HCT116 (cell line): ENCODE data around the gene TGFBR3.

ENCODE experiments used
- CBX3 ChIP-seq: IDR thresholded peaks from 2 replicates; pipeline ENCODE4 v1.6.1; 2012; ENCODE audit warnings: low read depth
- CEBPB ChIP-seq: IDR thresholded peaks from 2 replicates; pipeline ENCODE4 v1.6.1; 2012; ENCODE audit warnings: low read depth
- EZH2 ChIP-seq: fragments of 200-600 bp; sonication (generic); IDR thresholded peaks from 2 replicates; pipeline ENCODE4 v1.6.1; 2017; ENCODE audit warnings: antibody characterized with exemption, mixed run types
- FOSL1 ChIP-seq: IDR thresholded peaks from 2 replicates; pipeline ENCODE4 v1.6.1; 2012; ENCODE audit warnings: low read depth
- POLR2A ChIP-seq: IDR thresholded peaks from 2 replicates; pipeline ENCODE4 v1.7.0; 2011; ENCODE audit warnings: borderline replicate concordance; ENCODE audit not compliant: insufficient read depth, insufficient read length; ENCODE audit errors: extremely low read depth
- POLR2AphosphoS5 ChIP-seq: IDR thresholded peaks from 2 replicates; pipeline ENCODE4 v1.6.1; 2011; ENCODE audit warnings: mild to moderate bottlenecking, low read depth, low read length, moderate library complexity
- RAD21 ChIP-seq: IDR thresholded peaks from 2 replicates; pipeline ENCODE4 v1.6.1; 2012; ENCODE audit warnings: low read depth, mild to moderate bottlenecking
- TCF7L2 ChIP-seq: IDR thresholded peaks from 2 replicates; pipeline ENCODE4 v1.7.0; 2011; ENCODE audit warnings: borderline replicate concordance, inconsistent platforms; ENCODE audit not compliant: insufficient read depth, insufficient read length; ENCODE audit errors: extremely low read depth
- ZFX ChIP-seq: fragments of 450-650 bp; IDR thresholded peaks from 2 replicates; pipeline ENCODE4 v1.6.1; 2017
- ZNF274 ChIP-seq: fragments of 200-500 bp; sonication (Bioruptor generic); IDR thresholded peaks from 2 replicates; pipeline ENCODE4 v1.6.1; 2014; ENCODE audit warnings: mild to moderate bottlenecking, low read depth, low read length, inconsistent platforms
- TF ChIP-seq, protein P1 (sequence below), 3 experiments: fragments of 200-600 bp in 1 of 3; sonication (generic) in 1 of 3; IDR thresholded peaks in 2 of 3; conservative IDR thresholded peaks in 1 of 3; 2 replicates each; pipeline ENCODE4 v1.5.1; 2012 to 2017; ENCODE audit warnings: low read depth in 2 of 3, low read length in 2 of 3, antibody characterized with exemption in 1 of 3, borderline replicate concordance in 1 of 3, control low read depth in 1 of 3, mild to moderate bottlenecking in 1 of 3, mixed read lengths in 1 of 3, mixed run types in 1 of 3, moderate library complexity in 1 of 3; ENCODE audit not compliant: insufficient read depth in 1 of 3

DNA sequence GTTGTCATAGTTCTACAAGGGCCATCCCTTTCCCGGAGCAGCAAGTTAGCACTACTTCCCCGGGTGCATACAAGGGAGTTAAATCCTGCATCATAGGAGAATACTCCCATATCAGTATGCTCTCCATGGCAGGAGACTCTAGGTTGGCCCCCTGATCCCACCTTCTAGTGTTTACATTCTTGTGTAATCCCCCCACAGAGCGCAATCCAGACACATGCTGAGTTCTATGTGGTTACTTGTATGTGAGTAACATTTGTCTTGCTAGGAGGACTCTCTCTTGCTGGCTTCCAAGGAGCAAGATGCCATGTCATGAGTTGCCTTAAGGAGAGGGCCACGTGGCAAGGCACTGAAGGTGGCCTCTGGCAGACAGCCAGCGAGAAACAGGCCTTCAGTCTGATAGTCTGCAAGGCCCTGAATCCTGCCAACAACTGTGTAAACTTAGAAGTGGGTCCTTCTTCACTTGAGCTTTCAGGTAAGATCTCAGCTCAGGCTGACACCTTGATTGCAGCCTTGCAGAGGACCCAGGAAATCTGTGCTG is 230.0 kb downstream of the TGFBR3 start:
- no peak for TF ChIP-seq ZNF274
- TF ChIP-seq TCF7L2, result no peak
- TF ChIP-seq, protein P1, sequence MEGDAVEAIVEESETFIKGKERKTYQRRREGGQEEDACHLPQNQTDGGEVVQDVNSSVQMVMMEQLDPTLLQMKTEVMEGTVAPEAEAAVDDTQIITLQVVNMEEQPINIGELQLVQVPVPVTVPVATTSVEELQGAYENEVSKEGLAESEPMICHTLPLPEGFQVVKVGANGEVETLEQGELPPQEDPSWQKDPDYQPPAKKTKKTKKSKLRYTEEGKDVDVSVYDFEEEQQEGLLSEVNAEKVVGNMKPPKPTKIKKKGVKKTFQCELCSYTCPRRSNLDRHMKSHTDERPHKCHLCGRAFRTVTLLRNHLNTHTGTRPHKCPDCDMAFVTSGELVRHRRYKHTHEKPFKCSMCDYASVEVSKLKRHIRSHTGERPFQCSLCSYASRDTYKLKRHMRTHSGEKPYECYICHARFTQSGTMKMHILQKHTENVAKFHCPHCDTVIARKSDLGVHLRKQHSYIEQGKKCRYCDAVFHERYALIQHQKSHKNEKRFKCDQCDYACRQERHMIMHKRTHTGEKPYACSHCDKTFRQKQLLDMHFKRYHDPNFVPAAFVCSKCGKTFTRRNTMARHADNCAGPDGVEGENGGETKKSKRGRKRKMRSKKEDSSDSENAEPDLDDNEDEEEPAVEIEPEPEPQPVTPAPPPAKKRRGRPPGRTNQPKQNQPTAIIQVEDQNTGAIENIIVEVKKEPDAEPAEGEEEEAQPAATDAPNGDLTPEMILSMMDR (IDR thresholded peaks at IDR 0.05 in 2 of 3, conservative IDR thresholded peaks at IDR 0.05 in 1 of 3; ENCODE audit: borderline replicate concordance in 1 of 3, insufficient read depth in 1 of 3, low read depth in 2 of 3, low read length in 2 of 3), result no peak
- TF ChIP-seq POLR2A, result no peak
- TF ChIP-seq ZFX, result no peak
- no peak for TF ChIP-seq EZH2
- no peak for TF ChIP-seq RAD21
- TF ChIP-seq CEBPB, result no peak
- TF ChIP-seq FOSL1, result no peak
- no peak for TF ChIP-seq POLR2AphosphoS5
- TF ChIP-seq CBX3, result no peak
